Thyroid gland (tissue), 4 donors: ENCODE measurements around the gene SETX.

Experiments
- CTCF ChIP-seq, 6 experiments: fragments of 200-600 bp in 3 of 6; fragments of 450-650 bp in 3 of 6; sonication (generic) in 3 of 6; IDR thresholded peaks; one replicate each; pipeline ENCODE4 v1.5.1; 2016 to 2019; ENCODE audit warnings: antibody characterized with exemption in 6 of 6, mild to moderate bottlenecking in 2 of 6, inconsistent platforms in 1 of 6, moderate library complexity in 1 of 6
- POLR2A ChIP-seq, 2 donors: fragments of 450-650 bp; IDR thresholded peaks; one replicate each; pipeline ENCODE4 v1.6.1; 2017; ENCODE audit warnings: antibody characterized with exemption in 2 of 2, mild to moderate bottlenecking in 2 of 2, moderate library complexity in 1 of 2

- TF ChIP-seq CTCF (IDR thresholded peaks at IDR 0.05) (no peak), POLR2A (IDR thresholded peaks at IDR 0.05) (no peak)
Measured at GRCh38 chr9:132235125-132235524, 119.7 kb downstream of the SETX start.
